ENCODE data around the gene COL6A3.

COL6A3 gene

GRCh38 chr2:237348281-237348865 lies 65.6 kb downstream of the COL6A3 start:
- no peak for DNase-seq (ENCODE audit: low read depth)

- DNase-seq (ENCODE audit: low read depth): no peak
Observed at GRCh38 chr2:237345891-237346640, 67.9 kb downstream of the COL6A3 start.

- DNase-seq (ENCODE audit: low read depth): no peak
Observed at GRCh38 chr2:237345411-237345810, 68.6 kb downstream of the COL6A3 start.

- DNase-seq (ENCODE audit: low read depth): no peak
Observed at GRCh38 chr2:237344942-237345341, 69.0 kb downstream of the COL6A3 start.

- no peak for DNase-seq (ENCODE audit: low read depth)
Observed at GRCh38 chr2:237343993-237344392, 70.0 kb downstream of the COL6A3 start.

- DNase-seq (ENCODE audit: low read depth): no peak
Observed at GRCh38 chr2:237341872-237342271, 72.1 kb downstream of the COL6A3 start.

GRCh38 chr2:237337586-237337985 lies 76.4 kb downstream of the COL6A3 start:
- no peak for DNase-seq (ENCODE audit: low read depth)

GRCh38 chr2:237336131-237336530 lies 77.8 kb downstream of the COL6A3 start:
- DNase-seq (ENCODE audit: low read depth): no peak

GRCh38 chr2:237333748-237334147 lies 80.2 kb downstream of the COL6A3 start:
- DNase-seq (ENCODE audit: low read depth): no peak

- DNase-seq (ENCODE audit: low read depth): no peak
Observed at GRCh38 chr2:237330541-237330940, 83.4 kb downstream of the COL6A3 start.

- DNase-seq (ENCODE audit: low read depth): no peak
Observed at GRCh38 chr2:237327175-237327950, 86.6 kb downstream of the COL6A3 start.

- no peak for DNase-seq (ENCODE audit: low read depth)
Observed at GRCh38 chr2:237326266-237327171, 87.4 kb downstream of the COL6A3 start.

- no peak for DNase-seq (ENCODE audit: low read depth)
Observed at GRCh38 chr2:237324837-237325236, 89.1 kb downstream of the COL6A3 start.

- DNase-seq (ENCODE audit: low read depth): no peak
Observed at GRCh38 chr2:237324405-237324831, 89.5 kb downstream of the COL6A3 start.

GRCh38 chr2:237323656-237324055 lies 90.3 kb downstream of the COL6A3 start:
- no peak for DNase-seq (ENCODE audit: low read depth)

- DNase-seq (ENCODE audit: low read depth): no peak
Observed at GRCh38 chr2:237322564-237322963, 91.4 kb downstream of the COL6A3 start.

- DNase-seq (ENCODE audit: low read depth): no peak
Observed at GRCh38 chr2:237321746-237322145, 92.2 kb downstream of the COL6A3 start.

GRCh38 chr2:237320801-237321560 lies 93.0 kb downstream of the COL6A3 start:
- no peak for DNase-seq (ENCODE audit: low read depth)

GRCh38 chr2:237319887-237320286 lies 94.1 kb downstream of the COL6A3 start:
- no peak for DNase-seq (ENCODE audit: low read depth)

GRCh38 chr2:237319086-237319820 lies 94.7 kb downstream of the COL6A3 start:
- no peak for DNase-seq (ENCODE audit: low read depth)

All from stimulated activated CD8-positive, alpha-beta memory T cell treated with anti-CD3 and anti-CD28 coated beads, Interleukin-15, amount 100 ng/mL, for 24 hours (primary cell).